Measurements from ENCODE around the gene LCE1C. TPM values are rescaled to one million over a fixed set of nuclear protein-coding genes. Genes with fewer than 3 reads are reported as not detected.

Gene LCE1C
- total RNA-seq, result not detected in 2 replicates

GRCh38 chr1:152806576-152806975 lies at the start of gene LCE1C:
LCE1C (minus strand) TSS chr1:152806651; CDS start chr1:152805478, 1,173 bp downstream.

GRCh38 chr1:152842556-152842955 lies 36.1 kb upstream of the LCE1C start, which contains the start of gene LCE6A:
LCE6A (plus strand) TSS chr1:152842856; CDS start chr1:152843521, 665 bp downstream.

GRCh38 chr1:152827173-152827572 lies 20.7 kb upstream of the LCE1C start, which contains the start of gene LCE1A:
LCE1A (plus strand) TSS chr1:152827473; CDS start chr1:152827473, 0 bp downstream.

GRCh38 chr1:152811671-152812070 lies 5.2 kb upstream of the LCE1C start, which contains the start of gene LCE1B:
LCE1B (plus strand) TSS chr1:152811971; CDS start chr1:152812447, 476 bp downstream.

GRCh38 chr1:152796421-152796820 lies 10.0 kb downstream of the LCE1C start, which contains the start of gene LCE1D:
LCE1D (plus strand) TSS chr1:152796721; CDS start chr1:152797795, 1,074 bp downstream.

GRCh38 chr1:152786077-152786476 lies 20.4 kb downstream of the LCE1C start, which contains the start of gene LCE1E:
LCE1E (plus strand) TSS chr1:152786257; CDS start chr1:152787300, 1,043 bp downstream.

GRCh38 chr1:152774875-152775274 lies 31.6 kb downstream of the LCE1C start, which contains the start of gene LCE1F:
LCE1F (plus strand) TSS chr1:152775140; CDS start chr1:152776372, 1,232 bp downstream.

GRCh38 chr1:152757747-152758146 lies 48.7 kb downstream of the LCE1C start, which contains the start of gene KPRP:
KPRP (plus strand) TSS chr1:152758025; CDS start chr1:152759589, 1,564 bp downstream.

Other genes with a start within 250 kb of the LCE1C start
- not detected in 2 replicates for gene LCE3E, start 239.9 kb downstream of the LCE1C start, total RNA-seq
- gene LCE3D, start 226.1 kb downstream of the LCE1C start, total RNA-seq, result not detected in 2 replicates
- gene LCE3C, start 206.4 kb downstream of the LCE1C start, total RNA-seq, result not detected in 2 replicates
- gene LCE3B, start 192.8 kb downstream of the LCE1C start, total RNA-seq, result not detected in 2 replicates
- gene LCE3A, start 183.5 kb downstream of the LCE1C start, total RNA-seq, result not detected in 2 replicates
- not detected in 2 replicates for gene LCE2D, start 143.3 kb downstream of the LCE1C start, total RNA-seq
- gene LCE2C, start 131.4 kb downstream of the LCE1C start, total RNA-seq, result not detected in 2 replicates
- gene LCE2B, start 120.5 kb downstream of the LCE1C start, total RNA-seq, result not detected in 2 replicates
- not detected in 2 replicates for gene LCE2A, start 108.3 kb downstream of the LCE1C start, total RNA-seq
- gene LCE4A, start 98.5 kb downstream of the LCE1C start, total RNA-seq, result not detected in 2 replicates
- not detected in 2 replicates for gene KPRP, start 48.6 kb downstream of the LCE1C start, total RNA-seq
- not detected in 2 replicates for gene LCE1F, start 31.5 kb downstream of the LCE1C start, total RNA-seq
- not detected in 2 replicates for gene LCE1E, start 20.4 kb downstream of the LCE1C start, total RNA-seq
- not detected in 2 replicates for gene LCE1D, start 9.9 kb downstream of the LCE1C start, total RNA-seq
- not detected in 2 replicates for gene LCE1B, start 5.3 kb upstream of the LCE1C start, total RNA-seq
- not detected in 2 replicates for gene LCE1A, start 20.8 kb upstream of the LCE1C start, total RNA-seq
- not detected in 2 replicates for gene LCE6A, start 36.2 kb upstream of the LCE1C start, total RNA-seq
- not detected in 2 replicates for gene LCE7A, start 53.3 kb upstream of the LCE1C start, total RNA-seq
- gene SMCP, start 71.7 kb upstream of the LCE1C start, total RNA-seq, result not detected in 2 replicates
- gene IVL, start 101.9 kb upstream of the LCE1C start, total RNA-seq, result not detected in 2 replicates
- gene SPRR5, start 140.6 kb upstream of the LCE1C start, total RNA-seq, result not detected in 2 replicates
- not detected in 2 replicates for gene SPRR4, start 164.0 kb upstream of the LCE1C start, total RNA-seq
- not detected in 2 replicates for gene SPRR1A, start 177.4 kb upstream of the LCE1C start, total RNA-seq
- gene SPRR3, start 195.1 kb upstream of the LCE1C start, total RNA-seq, result not detected in 2 replicates
- gene SPRR1B, start 224.6 kb upstream of the LCE1C start, total RNA-seq, result not detected in 2 replicates
- not detected in 2 replicates for gene SPRR2D, start 234.5 kb upstream of the LCE1C start, total RNA-seq